Middle frontal gyrus (tissue), 1 donor: ENCODE data around the gene TRIOBP.

ENCODE experiments used
- DNase-seq: peaks from one replicate; pipeline ENCODE4 v3.0.0-alpha.2; 2015; ENCODE audit warnings: low spot score; ENCODE audit errors: extremely low spot score

Gene TRIOBP

GRCh38 chr22:37749831-37750595 is 53.2 kb downstream of the TRIOBP start:
- no peak for DNase-seq

GRCh38 chr22:37750596-37751162 is 53.8 kb downstream of the TRIOBP start:
- DNase-seq, result no peak

GRCh38 chr22:37751449-37752188 is 54.8 kb downstream of the TRIOBP start:
- no peak for DNase-seq

GRCh38 chr22:37752189-37753087 is 55.6 kb downstream of the TRIOBP start:
- DNase-seq, result no peak

DNA sequence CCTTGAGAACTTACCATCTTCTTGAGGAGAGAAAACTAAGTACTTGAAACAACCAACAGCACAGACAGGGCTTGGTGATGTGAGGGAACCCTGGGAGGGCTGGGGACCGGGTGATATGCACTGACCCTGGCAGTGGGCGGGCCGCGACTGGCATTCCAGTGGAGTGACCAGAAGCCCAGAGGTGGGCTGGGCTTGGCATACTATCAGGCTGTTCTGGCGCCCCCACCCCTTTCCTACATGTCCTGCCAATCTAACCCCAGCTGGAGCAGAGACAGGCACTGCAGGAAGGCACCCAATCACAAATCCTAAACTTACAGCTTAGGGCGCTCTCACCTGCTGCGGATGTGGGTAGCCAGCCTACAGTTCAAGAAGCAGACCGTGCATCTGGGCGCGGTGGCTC is 56.9 kb downstream of the TRIOBP start:
- no peak for DNase-seq

DNA sequence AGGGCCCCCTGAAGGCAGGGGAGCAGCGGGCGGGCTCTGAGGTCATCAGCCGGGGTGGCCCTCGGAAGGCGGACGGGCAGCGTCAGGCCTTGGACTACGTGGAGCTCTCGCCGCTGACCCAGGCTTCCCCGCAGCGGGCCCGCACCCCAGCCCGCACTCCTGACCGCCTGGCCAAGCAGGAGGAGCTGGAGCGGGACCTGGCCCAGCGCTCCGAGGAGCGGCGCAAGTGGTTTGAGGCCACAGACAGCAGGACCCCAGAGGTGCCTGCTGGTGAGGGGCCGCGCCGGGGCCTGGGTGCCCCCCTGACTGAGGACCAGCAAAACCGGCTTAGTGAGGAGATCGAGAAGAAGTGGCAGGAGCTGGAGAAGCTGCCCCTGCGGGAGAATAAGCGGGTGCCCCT is 60.8 kb downstream of the TRIOBP start:
- DNase-seq, result no peak

DNA sequence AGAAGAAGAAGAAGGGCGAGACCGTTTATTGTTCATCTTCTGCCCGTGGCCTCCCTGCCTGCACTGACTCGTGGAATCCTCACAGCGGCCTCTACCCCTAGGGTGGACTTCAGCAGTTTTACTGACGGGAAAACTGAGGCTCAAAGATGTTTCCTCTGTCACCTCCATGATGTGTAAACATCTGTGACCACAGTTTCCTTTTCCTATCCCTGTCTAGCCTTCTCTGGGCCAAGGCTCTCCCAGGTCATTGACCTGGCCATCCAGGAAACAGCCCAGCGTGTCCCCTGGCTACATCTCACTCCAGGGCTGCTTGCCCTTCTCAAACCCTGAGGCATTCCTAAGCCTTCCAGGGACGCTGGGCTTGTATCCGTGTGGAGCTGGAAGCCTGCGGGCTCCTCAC is 61.8 kb downstream of the TRIOBP start:
- no peak for DNase-seq

GRCh38 chr22:37759281-37759680 is 62.4 kb downstream of the TRIOBP start:
- DNase-seq, result no peak

DNA sequence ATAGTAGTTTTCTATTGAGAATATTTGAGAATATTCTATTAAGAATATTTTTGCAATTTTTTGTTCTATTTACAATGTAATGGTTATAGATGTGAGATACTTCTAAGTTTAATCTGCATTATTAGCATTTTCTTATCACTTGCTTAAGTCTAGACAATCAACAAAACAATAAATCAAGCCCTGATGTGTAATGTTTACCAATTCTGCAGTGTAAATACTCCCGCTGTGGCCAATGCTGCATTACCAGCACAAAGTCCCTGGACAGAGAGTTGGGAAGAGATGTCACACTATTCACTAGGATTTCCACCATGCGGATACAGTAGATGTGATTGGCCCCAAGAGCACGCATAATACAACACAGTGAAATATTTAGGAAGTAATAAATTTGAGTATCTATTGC is 63.3 kb downstream of the TRIOBP start:
- DNase-seq, result no peak

- no peak for DNase-seq
These were observed 65.6 kb downstream of the TRIOBP start for GRCh38 chr22:37762389-37762836.

- no peak for DNase-seq
These were observed 66.2 kb downstream of the TRIOBP start for GRCh38 chr22:37763012-37763411.

GRCh38 chr22:37763652-37764051 is 66.8 kb downstream of the TRIOBP start:
- no peak for DNase-seq

DNA sequence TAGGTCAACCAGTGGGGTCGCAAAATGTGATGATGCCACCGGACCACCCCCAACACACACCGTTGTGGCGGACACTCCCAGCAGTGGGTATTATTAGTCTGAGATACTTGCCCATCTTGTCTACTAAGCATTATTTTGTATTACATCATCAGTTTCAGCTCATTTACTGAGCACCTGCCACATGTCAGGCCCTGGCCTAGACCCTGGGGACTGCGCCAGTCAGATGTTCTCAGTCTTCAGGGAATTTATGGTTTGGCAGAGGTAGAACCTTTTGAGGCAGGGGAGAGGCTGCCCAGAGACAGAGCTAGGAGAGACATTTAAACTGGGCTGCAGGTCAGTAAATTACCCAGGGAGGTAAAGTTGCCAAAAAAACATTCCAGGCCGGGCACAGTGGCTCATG is 67.8 kb downstream of the TRIOBP start:
- DNase-seq, result no peak

DNA sequence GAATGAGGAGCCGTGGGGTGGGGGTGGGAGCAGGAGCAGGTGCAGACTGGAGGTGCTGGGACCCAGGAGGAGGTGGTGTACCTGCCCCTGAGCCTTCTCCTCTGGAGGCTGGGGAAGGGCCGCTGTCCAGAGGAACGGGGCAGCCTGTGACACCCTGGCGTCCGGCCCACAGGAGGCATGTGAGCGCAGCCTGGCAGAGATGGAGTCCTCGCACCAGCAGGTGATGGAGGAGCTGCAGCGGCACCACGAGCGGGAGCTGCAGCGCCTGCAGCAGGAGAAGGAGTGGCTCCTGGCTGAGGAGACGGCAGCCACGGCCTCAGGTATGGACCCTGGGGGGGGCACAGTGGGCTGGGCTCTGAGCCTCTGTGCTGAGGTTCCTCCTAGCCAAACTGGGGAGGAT is 68.7 kb downstream of the TRIOBP start:
- no peak for DNase-seq

DNA sequence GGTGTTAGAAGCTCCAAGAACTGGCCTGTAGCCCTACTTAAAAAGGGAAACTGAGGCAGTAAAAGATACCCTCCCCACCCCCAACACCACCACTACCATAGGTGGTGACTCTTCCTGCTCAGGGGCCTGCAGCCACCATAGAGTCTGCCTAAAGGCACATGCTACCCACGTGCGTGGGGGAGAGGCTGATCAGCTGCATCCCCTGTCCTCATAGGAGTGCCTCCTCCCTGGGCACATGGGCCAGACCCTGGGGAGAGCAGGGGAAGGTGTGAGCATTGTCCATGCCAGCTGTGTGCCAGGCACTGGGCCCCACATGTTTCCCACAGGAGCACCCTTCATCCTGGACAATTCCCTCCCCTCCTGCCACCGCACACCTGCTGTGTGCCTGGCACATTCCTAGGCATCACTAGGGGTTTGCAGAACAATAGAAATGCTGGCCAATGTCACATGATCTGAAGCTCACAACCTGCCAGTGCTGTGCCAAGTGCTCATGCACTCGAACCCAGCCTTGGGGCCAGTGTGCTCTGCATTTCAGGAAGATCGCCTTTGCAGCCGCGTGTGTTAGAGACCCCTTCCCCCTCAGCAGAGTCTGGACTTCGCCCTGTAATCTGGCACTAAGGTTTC is 69.2 kb downstream of the TRIOBP start:
- no peak for DNase-seq

- DNase-seq, result no peak
These were observed 71.4 kb downstream of the TRIOBP start for GRCh38 chr22:37768273-37768672.

DNA sequence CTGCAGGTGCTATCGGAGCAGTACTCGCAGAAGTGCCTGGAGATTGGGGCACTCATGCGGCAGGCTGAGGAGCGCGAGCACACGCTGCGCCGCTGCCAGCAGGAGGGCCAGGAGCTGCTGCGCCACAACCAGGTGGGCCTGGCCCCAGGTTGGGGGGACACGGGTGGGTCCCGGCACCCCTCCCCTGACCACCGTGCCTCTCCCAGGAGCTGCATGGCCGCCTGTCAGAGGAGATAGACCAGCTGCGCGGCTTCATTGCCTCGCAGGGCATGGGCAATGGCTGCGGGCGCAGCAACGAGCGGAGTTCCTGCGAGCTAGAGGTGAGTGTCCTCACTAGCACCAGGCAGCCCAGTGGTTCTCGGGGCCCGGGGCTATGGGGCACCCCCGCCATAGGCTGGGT is 72.2 kb downstream of the TRIOBP start:
- DNase-seq, result no peak

- no peak for DNase-seq
These were observed 74.2 kb downstream of the TRIOBP start for GRCh38 chr22:37771081-37771480.

GRCh38 chr22:37771702-37772427 is 75.0 kb downstream of the TRIOBP start:
- DNase-seq, result no peak

GRCh38 chr22:37774728-37775127 is 77.9 kb downstream of the TRIOBP start:
- DNase-seq, result no peak
